LoVo (cell line): ENCODE data around the gene USP3.
A peak's percentile ranks its signal among the peaks of the same experiment; 100 is the strongest.

Experiments used
- DNase-seq: peaks from one replicate; pipeline ENCODE4 v3.0.0-alpha.2; 2016; ENCODE audit warnings: low spot score

USP3 gene, protein sequence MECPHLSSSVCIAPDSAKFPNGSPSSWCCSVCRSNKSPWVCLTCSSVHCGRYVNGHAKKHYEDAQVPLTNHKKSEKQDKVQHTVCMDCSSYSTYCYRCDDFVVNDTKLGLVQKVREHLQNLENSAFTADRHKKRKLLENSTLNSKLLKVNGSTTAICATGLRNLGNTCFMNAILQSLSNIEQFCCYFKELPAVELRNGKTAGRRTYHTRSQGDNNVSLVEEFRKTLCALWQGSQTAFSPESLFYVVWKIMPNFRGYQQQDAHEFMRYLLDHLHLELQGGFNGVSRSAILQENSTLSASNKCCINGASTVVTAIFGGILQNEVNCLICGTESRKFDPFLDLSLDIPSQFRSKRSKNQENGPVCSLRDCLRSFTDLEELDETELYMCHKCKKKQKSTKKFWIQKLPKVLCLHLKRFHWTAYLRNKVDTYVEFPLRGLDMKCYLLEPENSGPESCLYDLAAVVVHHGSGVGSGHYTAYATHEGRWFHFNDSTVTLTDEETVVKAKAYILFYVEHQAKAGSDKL

GRCh38 chr15:63504247-63504978 is at the start of gene USP3:
Gene USP3 (plus strand): TSS chr15:63504593. CDS start chr15:63504740, 147 bp downstream.
- DNase-seq = peak; percentile 96

- no peak for DNase-seq
Observed at GRCh38 chr15:63456258-63456657, 48.1 kb upstream of the USP3 start.

- DNase-seq = no peak
Observed at GRCh38 chr15:63457379-63457778, 47.0 kb upstream of the USP3 start.

DNA sequence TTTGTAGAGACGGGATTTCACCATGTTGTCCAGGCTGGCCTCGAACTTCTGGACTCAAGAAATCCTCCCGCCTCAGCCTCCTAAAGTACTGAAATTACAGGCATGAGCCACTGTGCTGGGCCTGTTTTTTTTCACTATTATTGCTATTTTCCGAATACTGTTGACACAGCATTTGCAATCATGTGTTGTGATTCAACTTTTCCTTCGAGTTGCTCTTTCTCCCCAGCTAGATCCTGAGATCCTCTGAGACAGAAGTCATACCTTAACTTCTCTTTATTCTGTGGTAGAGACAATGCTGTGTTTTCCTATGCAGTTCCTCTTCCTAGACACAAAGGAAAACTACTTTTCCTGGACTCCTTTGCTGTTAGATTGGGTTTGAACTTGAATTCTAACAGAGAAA is 46.4 kb upstream of the USP3 start:
- no peak for DNase-seq

DNA sequence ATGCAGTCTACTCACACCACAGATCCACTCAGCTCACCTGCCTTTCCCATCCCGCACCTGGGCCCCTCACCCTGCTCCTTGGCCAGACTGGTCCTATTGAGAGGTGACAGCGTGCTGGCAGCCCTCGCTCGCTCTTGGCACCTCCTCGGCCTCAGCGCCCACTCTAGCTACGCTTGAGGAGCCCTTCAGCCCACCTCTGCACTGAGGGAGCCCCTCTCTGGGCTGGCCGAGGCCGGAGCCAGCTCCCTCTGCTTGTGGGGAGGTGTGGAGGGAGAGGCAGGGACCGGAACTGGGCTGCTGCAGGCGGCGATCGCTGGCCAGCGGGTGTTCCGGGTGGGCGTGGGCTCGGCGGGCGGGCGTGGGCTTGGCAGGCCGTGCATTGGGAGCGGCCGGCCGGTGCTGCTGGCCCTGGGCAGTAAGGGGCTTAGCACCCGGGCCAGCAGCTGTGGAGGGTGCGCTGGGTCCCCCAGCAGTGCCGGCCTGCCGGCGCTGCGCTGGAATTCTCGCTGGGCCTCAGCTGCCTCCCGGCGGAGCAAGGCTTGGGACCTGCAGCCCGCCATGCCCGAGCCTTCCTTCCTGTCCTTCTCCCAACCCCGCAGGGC is 45.5 kb upstream of the USP3 start:
- DNase-seq = no peak

DNA sequence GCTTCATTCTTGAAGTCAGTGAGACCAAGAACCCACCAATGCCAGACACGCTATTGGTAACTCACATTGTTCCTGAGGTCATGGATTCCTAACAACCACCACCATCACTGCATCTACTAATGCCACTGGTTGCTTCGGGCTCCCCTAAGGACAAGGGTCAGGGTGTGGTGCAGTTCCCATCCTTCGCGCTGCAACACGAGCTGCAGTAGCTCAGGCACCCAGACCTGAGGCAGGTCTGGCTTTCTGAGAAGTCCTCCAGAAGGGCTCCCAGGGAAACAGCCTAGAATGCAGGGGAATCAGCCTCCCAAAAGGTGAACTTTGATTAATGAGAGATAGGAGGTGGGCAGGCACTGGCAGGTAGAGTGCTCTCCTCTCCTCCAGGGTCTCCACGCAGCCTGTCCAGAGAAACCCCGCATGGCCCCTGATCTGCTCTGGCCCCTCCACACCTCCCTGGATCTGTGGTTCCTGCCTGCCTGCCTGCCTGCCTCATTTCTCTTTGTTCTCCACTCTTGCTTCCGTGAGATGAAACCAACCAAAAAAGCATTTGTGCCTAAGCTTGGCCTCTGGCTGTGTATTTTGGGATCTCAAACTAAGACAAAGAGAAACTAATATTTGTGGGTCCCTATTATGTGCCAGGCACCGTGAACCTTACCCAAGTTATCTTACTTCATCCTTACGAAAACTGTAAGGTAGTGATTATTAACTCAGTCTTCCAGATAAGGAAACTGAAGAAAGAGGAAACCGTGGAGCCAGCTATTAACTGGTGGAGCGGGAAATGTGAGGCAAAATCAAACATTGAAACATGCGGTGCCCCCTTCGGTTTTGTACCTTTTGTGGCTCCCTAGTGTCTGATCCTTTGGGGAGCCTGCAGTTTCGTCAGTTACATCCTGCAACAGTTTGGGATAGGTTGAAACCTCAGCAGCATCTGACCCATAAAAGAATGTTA is 43.9 kb upstream of the USP3 start:
- DNase-seq = no peak

DNA sequence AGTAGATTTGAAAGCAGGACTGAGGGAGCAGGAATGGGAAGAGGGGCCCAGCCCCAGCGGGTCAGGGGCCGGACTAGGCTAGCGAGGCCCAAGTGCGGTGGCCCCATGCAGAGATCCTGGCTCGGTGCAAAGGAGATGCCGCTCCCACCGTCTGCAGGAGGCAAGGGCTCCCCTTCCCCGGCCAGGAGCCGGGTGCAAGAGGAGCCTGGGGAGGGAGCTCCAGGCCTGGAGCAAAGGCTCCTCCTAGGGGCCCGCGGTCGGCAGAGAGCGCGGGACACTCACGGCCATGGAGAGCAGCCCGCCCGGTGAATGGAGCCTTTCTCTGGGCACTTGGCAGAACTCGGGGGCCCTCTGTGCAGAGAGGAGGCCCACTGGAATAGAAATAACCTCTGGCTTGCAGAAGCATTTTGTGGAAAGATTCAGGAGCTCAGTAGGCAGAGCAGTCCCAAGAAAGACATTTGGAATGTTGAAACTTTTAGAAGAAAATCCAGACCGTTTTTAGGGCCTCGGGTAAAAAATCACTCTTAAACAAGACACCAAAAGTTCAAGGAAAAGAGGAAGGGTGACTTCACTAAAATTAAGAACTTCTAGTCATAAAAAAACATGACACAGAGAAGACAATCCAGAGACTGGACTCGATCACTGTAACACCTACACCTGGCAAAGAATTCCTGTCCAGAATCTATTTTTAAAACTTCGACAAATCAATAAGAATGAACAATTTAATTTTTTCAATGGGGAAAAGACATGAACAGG is 43.0 kb upstream of the USP3 start:
- DNase-seq = no peak

GRCh38 chr15:63462088-63462487 is 42.3 kb upstream of the USP3 start:
- DNase-seq = peak; percentile 90

DNA sequence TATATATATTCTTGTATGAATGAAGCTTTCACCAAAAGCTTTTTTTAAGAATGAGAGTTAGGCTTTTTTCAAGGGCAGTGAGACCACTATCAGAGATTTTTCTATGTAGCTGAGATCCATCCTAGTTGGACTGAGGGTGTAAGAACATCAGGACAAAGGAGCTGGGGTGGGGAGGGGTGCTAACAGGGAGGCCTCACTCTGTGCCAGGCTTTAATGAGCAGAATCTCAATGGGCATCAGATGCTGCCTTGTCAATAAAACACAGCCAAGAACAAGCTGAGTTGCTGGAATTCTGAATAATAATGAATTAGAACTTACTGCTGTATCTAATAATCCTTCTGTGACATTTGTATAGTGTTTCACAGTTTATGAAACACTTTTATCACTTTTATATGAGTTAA is 41.4 kb upstream of the USP3 start:
- DNase-seq = no peak

- DNase-seq = no peak
Observed at GRCh38 chr15:63463793-63464192, 40.6 kb upstream of the USP3 start.

DNA sequence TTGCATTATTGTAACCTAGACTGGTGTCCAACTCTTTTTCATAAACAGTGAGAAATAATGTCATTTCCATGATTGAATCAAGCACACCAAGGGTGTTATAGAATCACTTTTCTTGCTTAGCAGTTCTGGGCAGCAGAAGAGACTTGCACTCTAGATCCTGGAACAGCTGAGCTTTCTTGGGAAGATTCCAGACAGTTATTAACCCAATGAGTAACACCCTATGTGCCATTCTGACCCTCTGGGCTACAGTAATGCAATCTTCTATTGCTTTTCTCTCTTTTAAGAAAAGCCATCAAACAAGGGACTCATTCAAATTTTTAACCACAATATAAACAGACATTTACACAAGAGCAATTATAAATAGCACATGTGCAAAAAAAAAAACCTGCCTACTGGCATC is 39.3 kb upstream of the USP3 start:
- no peak for DNase-seq

- DNase-seq = peak; percentile 78
Observed at GRCh38 chr15:63466378-63467192, 37.8 kb upstream of the USP3 start.

- DNase-seq = no peak
Observed at GRCh38 chr15:63469190-63469589, 35.2 kb upstream of the USP3 start.

DNA sequence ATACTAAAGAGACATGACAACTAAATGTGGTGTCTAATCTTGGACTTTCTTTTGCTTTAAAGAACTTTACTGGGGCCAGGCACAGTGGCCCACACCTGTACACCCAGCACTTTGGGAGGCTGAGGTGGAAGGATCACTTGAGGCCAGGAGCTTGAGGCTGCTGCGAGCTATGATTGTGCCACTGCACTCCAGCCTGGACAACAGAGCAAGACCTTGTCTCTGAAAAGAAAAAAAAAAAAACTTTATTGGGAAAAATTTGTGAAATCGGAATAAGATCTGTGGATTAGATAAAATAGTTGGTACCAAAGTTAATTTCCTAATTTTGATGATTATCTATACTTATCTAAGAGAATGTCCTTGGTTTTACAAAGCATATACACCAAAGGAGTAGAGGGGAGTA is 34.4 kb upstream of the USP3 start:
- no peak for DNase-seq

DNA sequence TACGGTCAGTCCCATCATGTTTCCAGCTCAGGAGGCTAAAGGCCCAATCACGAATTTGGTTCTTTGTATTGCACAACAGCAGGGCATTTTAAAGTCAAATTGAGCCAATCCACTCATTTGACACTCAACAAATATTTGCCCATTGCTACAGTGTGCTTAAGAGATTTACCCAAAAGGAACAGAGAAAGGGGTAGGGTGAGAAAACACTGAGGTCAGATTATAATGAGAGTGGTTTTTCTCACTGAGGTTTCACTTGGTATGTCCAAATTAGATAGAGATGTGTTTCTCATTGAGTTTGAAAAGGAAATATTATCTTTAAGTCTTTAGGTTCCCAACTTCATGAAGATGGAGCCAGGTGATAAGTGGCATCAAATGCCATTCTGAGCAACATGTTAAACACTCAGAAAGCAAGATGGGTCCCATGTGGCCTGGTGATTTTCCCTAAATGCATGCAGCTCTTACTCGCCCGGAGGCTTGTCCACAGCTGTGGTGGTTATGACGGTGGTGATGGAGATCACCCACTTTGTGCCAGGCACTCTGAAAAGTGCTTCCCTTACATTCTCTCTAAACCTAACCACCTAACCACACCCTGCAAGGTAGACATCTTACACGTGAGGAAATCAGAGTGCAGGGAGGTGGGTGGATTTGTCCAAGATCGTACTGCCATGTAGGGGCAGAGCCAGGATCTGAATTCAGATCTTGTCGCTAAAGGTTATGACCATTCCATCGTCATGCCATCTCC is 31.2 kb upstream of the USP3 start:
- DNase-seq = no peak

- no peak for DNase-seq
Observed at GRCh38 chr15:63473749-63473998, 30.7 kb upstream of the USP3 start.

DNA sequence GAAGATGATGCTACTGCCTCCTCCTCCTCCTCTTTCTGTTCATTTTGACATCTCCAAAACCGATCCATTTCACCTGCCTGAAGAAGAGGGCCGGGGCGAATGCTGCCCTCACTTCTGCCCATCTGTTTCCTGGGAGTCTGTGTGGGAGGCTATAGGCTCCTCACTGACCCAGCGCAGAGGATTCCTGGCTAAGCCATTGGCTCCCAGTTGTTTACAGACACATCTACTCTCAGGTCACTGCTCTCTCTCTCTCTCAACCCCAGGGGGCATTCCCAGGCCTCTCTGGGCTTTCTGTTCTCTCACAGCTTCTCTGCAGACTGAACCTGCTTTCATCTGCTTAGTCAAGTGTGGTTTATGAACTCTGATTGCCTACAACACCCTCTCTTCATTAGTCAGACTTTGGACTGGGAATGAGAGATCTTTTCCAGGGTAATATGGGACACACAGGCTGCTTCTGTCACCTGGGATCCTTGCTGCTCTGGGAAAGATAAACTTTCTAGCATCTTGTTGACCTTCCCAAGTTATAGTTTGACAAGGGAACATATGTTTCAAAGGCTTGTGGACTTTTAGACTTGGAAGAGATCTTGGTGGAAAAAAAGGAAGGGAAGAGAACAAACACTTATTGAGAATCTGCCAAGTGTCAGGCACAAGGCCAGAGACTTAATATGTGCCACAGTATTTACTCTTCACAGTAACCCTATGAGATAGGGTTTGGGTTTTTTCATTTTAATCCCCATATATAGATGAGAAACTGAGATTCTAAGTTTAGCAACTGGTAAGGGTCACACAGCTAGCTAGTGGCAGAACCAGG is 30.2 kb upstream of the USP3 start:
- DNase-seq = peak; percentile 85

DNA sequence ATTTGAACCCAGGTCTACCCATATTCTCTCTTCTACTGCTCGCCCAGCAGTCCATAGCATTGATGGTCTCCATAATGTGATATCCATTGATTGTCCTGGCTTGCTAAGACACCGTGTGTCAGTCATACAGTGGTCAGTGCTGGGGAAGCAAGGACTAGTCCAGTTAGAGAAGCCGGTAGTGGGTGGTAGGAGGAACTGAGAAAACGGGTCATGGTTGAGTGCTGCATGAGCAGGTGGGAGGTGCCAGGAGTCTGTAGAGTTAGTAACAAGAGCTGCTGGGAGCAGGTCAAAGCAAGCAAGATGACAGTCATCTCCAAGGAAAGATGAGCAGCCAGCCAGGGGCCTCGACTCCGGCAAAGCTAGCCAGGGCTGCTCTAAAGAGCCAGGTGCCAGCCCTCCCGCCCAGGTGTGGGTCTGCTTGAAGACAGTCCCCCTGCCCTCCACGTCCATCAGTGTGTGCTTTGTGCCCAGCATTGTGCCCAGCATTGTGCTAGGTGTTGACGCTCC is 29.5 kb upstream of the USP3 start:
- no peak for DNase-seq

GRCh38 chr15:63475707-63476106 is 28.7 kb upstream of the USP3 start:
- no peak for DNase-seq
